Choroid plexus epithelial cell (primary cell): ENCODE data around the gene HOXC4.

ENCODE experiments used
- DNase-seq: peaks from one replicate; pipeline ENCODE4 v3.0.0-alpha.2; 2010; ENCODE audit warnings: low read depth
- H3K4me3 ChIP-seq: 2 replicates; pipeline ENCODE4 v1.5.1; 2011; ENCODE audit warnings: low read depth, mild to moderate bottlenecking, control low read depth, low read length, moderate library complexity
- CTCF ChIP-seq: conservative IDR thresholded peaks from 2 replicates; pipeline ENCODE4 v1.5.1; 2011; ENCODE audit warnings: low read depth, mild to moderate bottlenecking, control low read depth, inconsistent platforms, low read length, moderate library complexity

The HOXC4 gene

DNA sequence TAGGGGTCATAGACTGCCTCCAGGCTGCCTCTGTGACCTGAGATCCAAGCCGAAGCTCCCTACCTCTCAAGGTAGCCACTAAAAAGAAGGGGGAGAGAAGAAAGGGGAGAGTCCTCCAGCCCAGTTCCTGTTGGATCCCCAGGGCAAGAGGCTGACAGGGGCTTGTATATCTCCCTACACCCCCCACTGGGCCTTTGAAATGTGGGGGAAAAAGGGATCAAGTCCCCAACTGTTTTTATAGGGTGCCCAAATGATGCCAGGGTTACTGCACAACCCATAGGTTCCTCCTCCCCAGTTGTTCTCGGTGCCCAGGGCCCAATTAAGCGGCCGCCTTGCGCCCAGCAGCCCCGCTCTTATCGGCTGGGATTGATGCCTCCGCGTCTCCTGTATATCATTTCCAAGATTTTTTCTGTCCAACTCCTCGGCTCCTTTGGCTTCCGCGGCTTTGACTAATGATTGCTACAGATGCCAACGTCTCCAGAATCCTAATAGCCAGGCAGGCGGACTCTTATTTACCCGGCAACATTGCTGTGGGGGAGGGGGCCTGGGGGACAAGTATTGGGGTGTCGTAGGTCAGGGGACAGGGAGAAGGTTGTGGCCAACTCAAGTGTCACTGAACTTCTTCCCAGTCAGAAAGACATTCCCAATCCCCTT lies 7.6 kb upstream of the HOXC4 start:
- no peak for TF ChIP-seq CTCF
- no peak overlapping the region for H3K4me3 ChIP-seq
- no peak for DNase-seq

- no peak for TF ChIP-seq CTCF
- no peak overlapping the region for H3K4me3 ChIP-seq
- no peak for DNase-seq
These were observed 6.9 kb upstream of the HOXC4 start for GRCh38 chr12:54046809-54047159.

DNA sequence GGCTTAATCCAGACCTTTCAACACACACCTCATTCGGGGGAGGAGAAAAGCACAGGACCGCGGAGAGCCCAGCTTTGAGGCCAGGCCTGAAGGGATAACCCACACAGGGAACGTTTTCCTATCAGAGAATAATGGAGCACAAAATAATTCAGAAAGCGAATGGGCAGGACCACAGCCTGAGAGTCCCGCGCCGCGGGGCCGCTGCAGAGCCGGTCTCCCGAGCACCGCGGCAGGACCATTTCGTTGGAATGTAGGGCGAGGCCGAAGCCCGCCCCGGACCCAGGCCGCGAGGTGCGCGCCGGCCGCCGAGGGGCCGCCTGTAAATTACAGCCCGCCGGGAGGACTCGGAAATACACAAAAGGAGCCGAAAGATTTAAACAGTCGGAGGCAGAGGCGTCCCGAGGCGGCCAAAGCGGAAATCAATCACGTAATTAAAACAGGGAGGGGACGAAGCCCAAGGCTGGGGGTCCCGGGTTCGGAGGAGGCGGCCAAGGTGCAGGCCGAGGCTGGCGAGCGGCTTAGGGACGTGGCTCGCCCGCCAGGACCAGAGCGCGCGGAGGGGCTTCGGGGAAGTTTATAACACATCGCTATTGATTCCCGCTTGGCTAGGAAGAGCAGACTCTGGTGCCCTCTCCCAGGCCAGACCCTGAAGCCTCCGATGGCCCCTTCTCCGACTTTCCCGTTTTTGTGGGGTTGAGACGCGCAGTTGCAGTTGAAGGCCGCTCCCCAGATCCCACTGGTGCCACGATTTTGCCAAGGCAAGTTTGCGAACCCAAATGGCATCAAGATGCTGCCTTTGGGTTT lies 6.3 kb upstream of the HOXC4 start:
- no peak for TF ChIP-seq CTCF
- no peak for DNase-seq
- no peak overlapping the region for H3K4me3 ChIP-seq

GRCh38 chr12:54047964-54048303 lies 5.7 kb upstream of the HOXC4 start:
- no peak overlapping the region for H3K4me3 ChIP-seq
- DNase-seq: no peak

GRCh38 chr12:54048406-54049093 lies 5.1 kb upstream of the HOXC4 start:
- TF ChIP-seq CTCF: no peak
- no peak overlapping the region for H3K4me3 ChIP-seq
- no peak for DNase-seq

More at GRCh38 chr12:54047964-54048303, 5.7 kb upstream of the HOXC4 start:
- no peak for TF ChIP-seq CTCF

GRCh38 chr12:54049108-54049507 lies 4.5 kb upstream of the HOXC4 start:
- no peak overlapping the region for H3K4me3 ChIP-seq
- TF ChIP-seq CTCF: no peak

More at GRCh38 chr12:54049108-54049507, 4.5 kb upstream of the HOXC4 start:
- DNase-seq: no peak
